Testis (tissue), 3 donors: ENCODE data around the gene EFTUD2. TPM values are rescaled to one million over a fixed set of nuclear protein-coding genes. Genes with fewer than 3 reads are reported as not detected.

Experiments used
- DNase-seq: peaks from one replicate; pipeline ENCODE4 v3.0.0-alpha.2; 2019
- H3K27ac ChIP-seq, 2 donors: fragments of 200-600 bp; sonication (generic); one replicate each; pipeline ENCODE4 v1.5.1; 2019
- H3K27me3 ChIP-seq: fragments of 200-600 bp; sonication (generic); one replicate; pipeline ENCODE4 v1.5.1; 2019
- H3K36me3 ChIP-seq: fragments of 200-600 bp; sonication (generic); one replicate; pipeline ENCODE4 v1.5.1; 2017; ENCODE audit warnings: low read depth; ENCODE audit errors: missing control alignments
- H3K4me1 ChIP-seq: fragments of 200-600 bp; sonication (generic); one replicate; pipeline ENCODE4 v1.5.1; 2019
- H3K4me3 ChIP-seq, 2 donors: fragments of 200-600 bp; sonication (generic); one replicate each; pipeline ENCODE4 v1.5.1; 2017 to 2019
- H3K9me3 ChIP-seq: fragments of 200-600 bp; sonication (generic); one replicate; pipeline ENCODE4 v1.5.1; 2017
- CTCF ChIP-seq, 3 experiments: fragments of 450-650 bp in 2 of 3; fragments of 200-600 bp in 1 of 3; sonication (generic) in 1 of 3; IDR thresholded peaks; one replicate each; pipeline ENCODE4 v1.5.1; 2016 to 2019; ENCODE audit warnings: antibody characterized with exemption in 3 of 3, mild to moderate bottlenecking in 2 of 3, moderate library complexity in 1 of 3
- POLR2A ChIP-seq: fragments of 450-650 bp; IDR thresholded peaks from one replicate; pipeline ENCODE4 v1.6.1; 2017; ENCODE audit warnings: antibody characterized with exemption, mild to moderate bottlenecking, moderate library complexity
- WGBS, 2 donors: methylation state at CpG; one replicate each; pipeline ENCODE4 v1.1.5; 2018; 5-methylcytosine and 5-hydroxymethylcytosine counted together
- intact Hi-C: fragments of 100-400 bp; cut with DNase I; formaldehyde crosslinking; loops from one replicate; pipeline ENCODE4 v1.15.1; 2023; ENCODE audit warnings: low total_unique reads
- polyA plus RNA-seq: library from polyadenylated mRNA; stranded (reverse); fragments of 350-450 nt; fragmentation: Illumina TruSeq; extraction: RNeasy Lipid Tissue Mini Kit (QIAGEN cat#74804); gene quantifications from one replicate; pipeline ENCODE4 v1.2.3, GENCODE V29; 2014; ENCODE audit warnings: low read depth, low replicate concordance; ENCODE audit not compliant: insufficient read depth
- total RNA-seq, 2 donors: library from RNA; depleted of rRNA; stranded (reverse); fragments of >200 nt; gene quantifications; one replicate each; pipeline ENCODE4 v1.2.3, GENCODE V29; 2016

The EFTUD2 gene
- total and polyA plus RNA-seq, 3 donors from 2014 or later: 95.5 to 131 (median 124) TPM

GRCh38 chr17:44930667-44931066 lies 31.4 kb upstream of the EFTUD2 start:
- H3K9me3 ChIP-seq: no peaks in the 10 kb centered on the region
- TF ChIP-seq POLR2A (no peak), CTCF (IDR thresholded peaks at IDR 0.05) (no peak)
- no peaks in the 10 kb centered on the region for H3K36me3 ChIP-seq
- intact Hi-C loops: no loop called here
- WGBS, 2 donors: 69 to 83% methylated on average over 6 of the region's 6 CpGs
- no peak overlapping the region for H3K27ac ChIP-seq
- DNase-seq: no peak
- H3K27me3 ChIP-seq: no peaks in the 10 kb centered on the region
- H3K4me1 ChIP-seq: no peaks in the 10 kb centered on the region
- H3K4me3 ChIP-seq: no peak overlapping the region

- Histone ChIP-seq H3K27ac (no peak overlapping the region), H3K4me1 (no peaks in the 10 kb centered on the region), H3K27me3 (no peaks in the 10 kb centered on the region), H3K36me3 (no peaks in the 10 kb centered on the region), H3K9me3 (no peaks in the 10 kb centered on the region), H3K4me3 (no peak overlapping the region)
- 80 to 88% methylated on average over 7 of the region's 7 CpGs for WGBS, 2 donors
- no peak for TF ChIP-seq POLR2A
- no peak for TF ChIP-seq CTCF (IDR thresholded peaks at IDR 0.05)
- intact Hi-C loops: no loop called here
- DNase-seq: no peak
These were observed 29.9 kb upstream of the EFTUD2 start for GRCh38 chr17:44928950-44929720.

GRCh38 chr17:44928136-44928535 lies 28.9 kb upstream of the EFTUD2 start:
- no peak for DNase-seq
- intact Hi-C loops: no loop called here
- Histone ChIP-seq H3K36me3 (no peaks in the 10 kb centered on the region), H3K27me3 (no peaks in the 10 kb centered on the region), H3K27ac (no peak overlapping the region), H3K4me1 (no peaks in the 10 kb centered on the region), H3K9me3 (no peaks in the 10 kb centered on the region), H3K4me3 (no peak overlapping the region)
- 96 to 100% methylated on average over 10 to 15 of the region's 15 CpGs for WGBS, 2 donors
- TF ChIP-seq CTCF (IDR thresholded peaks at IDR 0.05) (no peak), POLR2A (no peak)

GRCh38 chr17:44927696-44928095 lies 28.5 kb upstream of the EFTUD2 start:
- Histone ChIP-seq H3K4me3 (no peak overlapping the region), H3K27ac (no peak overlapping the region), H3K36me3 (no peaks in the 10 kb centered on the region), H3K27me3 (no peaks in the 10 kb centered on the region), H3K4me1 (no peaks in the 10 kb centered on the region), H3K9me3 (no peaks in the 10 kb centered on the region)
- WGBS, 2 donors: 91 to 100% methylated on average over 2 to 3 of the region's 3 CpGs
- no peak for TF ChIP-seq CTCF (IDR thresholded peaks at IDR 0.05)
- no peak for TF ChIP-seq POLR2A
- no peak for DNase-seq
- intact Hi-C loops: no loop called here
